GM18520 (cell line): Measurements from ENCODE around the gene RFX3.
A peak's percentile ranks its signal among the peaks of the same experiment; 100 is the strongest.

Experiments
- ATAC-seq: cut with Tn5 transposase; IDR thresholded peaks from one replicate; pipeline ENCODE4 v1.9.1; 2021; ENCODE audit not compliant: unreplicated experiment

Gene RFX3

GRCh38 chr9:3514786-3515185 lies 11.0 kb downstream of the RFX3 start:
- ATAC-seq: no peak

GRCh38 chr9:3513265-3513818 lies 12.5 kb downstream of the RFX3 start:
- ATAC-seq: no peak

- no peak for ATAC-seq
These were observed 14.2 kb downstream of the RFX3 start for GRCh38 chr9:3511551-3511950.

- no peak for ATAC-seq
These were observed 15.0 kb downstream of the RFX3 start for GRCh38 chr9:3510796-3511195.

GRCh38 chr9:3509926-3510325 lies 15.9 kb downstream of the RFX3 start:
- ATAC-seq: no peak

- ATAC-seq: no peak
These were observed 17.1 kb downstream of the RFX3 start for GRCh38 chr9:3508521-3509291.

GRCh38 chr9:3508078-3508431 lies 17.7 kb downstream of the RFX3 start:
- ATAC-seq: no peak

- ATAC-seq: peak; percentile 37
These were observed 18.3 kb downstream of the RFX3 start for GRCh38 chr9:3507395-3508077.

GRCh38 chr9:3506164-3506563 lies 19.6 kb downstream of the RFX3 start:
- no peak for ATAC-seq

- no peak for ATAC-seq
These were observed 23.0 kb downstream of the RFX3 start for GRCh38 chr9:3502560-3503398.

GRCh38 chr9:3500044-3500443 lies 25.8 kb downstream of the RFX3 start:
- ATAC-seq: no peak

GRCh38 chr9:3498691-3499090 lies 27.1 kb downstream of the RFX3 start:
- ATAC-seq: no peak

GRCh38 chr9:3497857-3498256 lies 27.9 kb downstream of the RFX3 start:
- no peak for ATAC-seq

- no peak for ATAC-seq
These were observed 28.4 kb downstream of the RFX3 start for GRCh38 chr9:3497401-3497800.

GRCh38 chr9:3495855-3496254 lies 29.9 kb downstream of the RFX3 start:
- no peak for ATAC-seq

GRCh38 chr9:3492214-3492613 lies 33.6 kb downstream of the RFX3 start:
- ATAC-seq: no peak

GRCh38 chr9:3491450-3491849 lies 34.4 kb downstream of the RFX3 start:
- ATAC-seq: no peak

GRCh38 chr9:3490957-3491356 lies 34.8 kb downstream of the RFX3 start:
- no peak for ATAC-seq

GRCh38 chr9:3482578-3482977 lies 43.2 kb downstream of the RFX3 start:
- no peak for ATAC-seq

GRCh38 chr9:3480353-3480655 lies 45.5 kb downstream of the RFX3 start:
- no peak for ATAC-seq

GRCh38 chr9:3479514-3480352 lies 46.1 kb downstream of the RFX3 start:
- ATAC-seq: no peak
